HG03439 (cell line): ENCODE measurements around the gene PTPRF.
"Not testable (repeated sequence)": the region's sequence is repeated elsewhere in the genome, so short reads cannot be mapped to it uniquely, and the experiment has no call there.

Experiments used
- ATAC-seq: cut with Tn5 transposase; IDR thresholded peaks from one replicate; pipeline ENCODE4 v1.9.1; 2021; ENCODE audit warnings: mild to moderate bottlenecking, moderate library complexity; ENCODE audit not compliant: unreplicated experiment

Gene PTPRF

DNA sequence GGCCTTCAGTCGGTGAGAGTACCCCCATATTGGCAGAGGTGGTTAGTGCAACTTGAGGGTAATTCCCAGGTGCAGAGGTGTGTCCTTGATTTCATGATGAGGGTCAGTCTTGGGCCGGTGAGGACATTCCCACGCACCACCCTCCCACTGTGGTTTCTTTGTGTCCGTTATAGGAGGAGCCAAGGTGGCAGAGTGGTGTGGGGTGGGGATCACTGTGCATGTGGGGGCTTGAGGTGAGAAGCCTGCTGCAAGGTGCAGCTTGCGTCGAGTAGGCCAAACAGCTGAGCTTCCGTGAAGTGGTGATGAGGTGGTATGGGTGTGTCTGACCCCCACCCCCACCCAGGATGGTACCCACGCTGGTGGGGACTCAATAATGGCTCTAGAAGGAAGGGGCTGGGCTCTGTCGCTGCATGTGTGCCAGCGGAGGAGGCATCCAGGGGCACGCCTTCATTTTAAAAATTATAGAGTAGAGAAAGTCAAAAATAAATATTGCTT is 6.2 kb downstream of the PTPRF start:
- ATAC-seq: no peak

DNA sequence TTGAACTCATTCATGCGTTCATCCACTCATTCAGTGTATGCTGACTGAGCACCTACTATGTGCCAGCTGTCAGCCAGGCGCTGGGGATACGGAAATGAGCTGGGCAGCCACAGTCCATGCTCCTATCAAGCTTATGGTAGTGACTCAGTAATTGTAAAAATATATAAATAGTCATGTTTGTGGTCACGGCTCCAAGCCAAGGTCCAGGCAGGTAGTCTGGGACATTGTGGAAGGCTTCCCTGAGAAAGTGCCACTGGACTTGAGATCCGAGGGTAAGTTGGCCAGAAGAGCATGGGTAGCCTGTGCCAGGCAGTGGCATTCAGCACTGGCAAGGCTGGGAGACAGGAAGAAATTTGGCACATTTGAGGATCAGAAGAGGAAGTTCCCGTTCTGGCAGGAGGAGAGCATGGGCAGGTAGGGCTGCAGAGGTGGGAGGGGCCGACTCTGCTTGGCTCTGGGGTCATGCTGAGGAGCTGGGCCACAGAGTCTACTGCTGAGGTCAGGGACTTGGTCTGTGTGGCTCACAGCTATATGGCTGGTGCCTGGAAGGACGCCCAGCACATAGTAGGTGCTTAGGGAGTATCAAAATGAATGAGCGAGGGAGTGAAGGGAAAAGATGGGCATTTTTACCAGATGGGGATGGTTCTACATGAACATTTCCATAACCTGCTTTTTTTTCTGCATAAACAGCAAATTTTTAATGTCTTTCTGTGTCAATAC is 6.9 kb downstream of the PTPRF start:
- no peak for ATAC-seq

DNA sequence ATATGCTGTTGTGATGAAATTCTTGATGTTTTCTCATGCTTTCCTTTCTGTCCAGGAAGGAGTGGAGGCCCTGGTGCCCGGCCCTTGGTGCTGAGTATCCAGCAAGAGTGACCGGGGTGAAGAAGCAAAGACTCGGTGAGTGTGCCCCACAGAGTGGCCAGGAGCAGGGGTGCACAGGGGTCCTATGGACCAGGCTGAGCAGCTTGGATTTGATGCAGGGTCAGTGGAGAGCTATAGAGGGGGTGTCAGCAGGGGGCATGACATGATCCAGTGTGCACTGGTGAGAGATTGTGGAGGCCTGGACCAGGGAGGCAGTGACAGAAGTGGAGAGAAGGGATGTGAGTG is 7.4 kb downstream of the PTPRF start:
- no peak for ATAC-seq

DNA sequence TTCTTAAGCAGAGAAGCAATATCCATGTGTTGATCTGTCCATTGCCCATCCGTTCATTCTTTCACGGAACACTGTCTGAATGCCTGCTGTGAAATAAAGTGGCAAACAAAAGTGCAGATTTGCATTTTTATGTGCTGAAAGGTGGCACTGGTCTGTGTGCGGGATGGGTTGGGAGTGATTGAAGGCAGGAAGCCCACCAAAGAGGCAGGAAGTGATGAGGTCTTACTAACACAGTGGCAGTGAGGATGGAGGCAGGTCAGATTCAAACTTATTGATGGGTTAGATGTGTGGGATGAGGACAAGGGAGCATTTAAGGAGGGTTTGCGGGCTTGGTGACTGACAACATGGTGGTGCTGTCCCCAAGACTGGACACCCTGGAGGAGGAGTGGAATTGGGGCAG is 8.3 kb downstream of the PTPRF start:
- ATAC-seq: no peak

DNA sequence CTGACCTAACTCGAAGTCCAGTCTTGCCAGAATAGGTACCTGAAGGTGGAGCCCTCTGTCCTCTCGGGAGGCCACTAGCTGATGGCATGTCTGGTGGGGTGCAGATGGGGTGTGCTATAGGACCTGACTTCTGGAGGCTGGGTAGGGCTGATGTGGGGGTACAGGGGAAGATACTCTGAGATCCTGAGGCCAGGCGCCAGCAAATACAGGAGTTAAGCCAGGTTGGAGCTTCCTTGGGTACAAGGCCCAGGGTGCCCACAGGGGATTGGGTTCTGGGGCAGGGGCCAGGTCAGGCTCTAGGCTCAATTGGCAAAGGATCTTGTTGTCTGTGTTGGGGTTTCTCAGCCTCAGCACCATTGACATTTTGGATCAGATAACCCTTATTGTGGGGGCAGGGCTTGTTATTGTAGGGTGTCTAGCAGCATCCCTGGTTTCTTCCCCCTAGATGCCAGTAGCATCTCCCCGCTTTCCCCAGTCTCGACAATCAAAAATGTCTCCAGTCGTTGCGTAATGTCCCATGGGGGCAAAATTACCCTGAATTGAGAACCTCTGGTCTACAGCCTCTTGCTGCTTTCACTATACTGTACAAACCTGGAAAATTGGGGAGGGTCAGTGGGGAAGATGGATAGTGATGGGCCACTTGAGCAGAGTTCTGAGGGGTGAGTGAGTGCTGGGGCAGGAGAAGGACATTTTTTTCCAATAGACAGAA is 9.2 kb downstream of the PTPRF start:
- ATAC-seq: no peak

DNA sequence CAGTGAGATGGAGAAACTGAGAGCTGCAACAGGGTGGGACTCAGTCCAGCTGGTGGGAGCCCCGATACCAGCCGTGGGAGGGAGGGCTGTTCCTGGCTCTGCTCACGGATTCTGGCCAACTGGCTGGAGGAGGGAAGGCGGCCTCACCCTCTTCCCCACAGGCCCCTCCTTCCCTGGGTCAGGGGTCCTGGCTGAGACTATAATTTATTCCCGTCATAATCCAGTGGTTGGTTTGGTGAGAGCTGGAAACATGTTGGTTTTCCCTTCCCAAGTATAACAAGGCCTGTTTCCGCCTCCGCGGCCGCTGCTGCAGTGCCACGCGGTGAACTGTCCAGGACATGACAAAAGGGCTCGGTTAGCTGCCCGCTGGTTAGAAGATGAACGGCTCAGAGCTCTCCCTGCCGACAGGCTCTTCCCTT is 10.0 kb downstream of the PTPRF start:
- no peak for ATAC-seq

DNA sequence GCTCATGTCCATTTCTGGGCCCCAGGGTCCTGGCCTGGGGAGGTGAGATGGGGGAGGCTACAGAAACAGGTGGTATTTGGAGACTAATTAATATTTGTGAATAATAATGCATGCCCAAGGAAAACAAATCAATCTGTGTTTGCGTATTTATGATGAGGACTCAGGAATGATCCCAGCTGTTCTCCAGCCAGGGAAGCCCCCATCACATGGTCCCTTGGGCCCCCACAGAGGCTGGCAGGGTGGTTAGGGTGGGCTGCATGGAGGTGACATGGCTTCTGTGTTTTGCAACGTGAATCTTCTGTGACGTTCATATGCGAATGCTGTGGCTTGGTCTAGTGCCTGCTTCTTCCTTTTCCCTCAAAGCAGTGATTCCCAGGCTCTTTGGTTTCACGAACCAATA is 10.5 kb downstream of the PTPRF start:
- ATAC-seq: no peak

DNA sequence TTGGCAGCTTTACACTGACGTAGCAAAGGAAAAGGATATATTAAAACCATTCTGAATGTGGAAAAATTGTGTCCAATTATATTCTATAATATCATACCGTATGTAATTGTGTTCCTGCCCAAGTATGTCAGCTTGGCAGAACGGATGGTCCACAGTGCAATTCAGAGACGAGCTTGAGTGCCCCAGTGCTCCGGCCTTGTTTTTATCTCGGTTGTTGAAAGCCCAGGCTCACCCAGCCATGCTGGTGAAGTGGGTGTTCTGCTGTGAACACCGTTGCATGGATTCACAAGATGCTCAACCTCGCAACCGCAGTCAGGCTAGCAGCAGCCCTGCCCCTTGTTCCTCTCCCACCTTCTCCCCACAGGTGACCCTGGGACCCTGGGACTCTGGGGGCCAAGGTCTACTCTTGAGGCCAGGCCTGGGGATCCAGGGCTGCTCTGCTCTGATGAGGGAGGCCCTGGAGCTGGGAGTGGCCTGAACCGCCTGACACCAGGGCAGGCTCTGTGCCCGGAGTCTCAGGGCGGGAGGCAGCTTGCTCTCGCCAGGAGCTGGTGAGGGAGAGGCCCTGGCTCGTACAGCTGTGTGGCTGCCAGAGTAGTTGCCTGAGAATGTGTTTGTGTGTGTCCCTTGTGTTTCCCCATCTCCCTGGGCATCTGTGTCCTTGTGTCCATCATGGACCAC is 11.2 kb downstream of the PTPRF start:
- no peak for ATAC-seq

DNA sequence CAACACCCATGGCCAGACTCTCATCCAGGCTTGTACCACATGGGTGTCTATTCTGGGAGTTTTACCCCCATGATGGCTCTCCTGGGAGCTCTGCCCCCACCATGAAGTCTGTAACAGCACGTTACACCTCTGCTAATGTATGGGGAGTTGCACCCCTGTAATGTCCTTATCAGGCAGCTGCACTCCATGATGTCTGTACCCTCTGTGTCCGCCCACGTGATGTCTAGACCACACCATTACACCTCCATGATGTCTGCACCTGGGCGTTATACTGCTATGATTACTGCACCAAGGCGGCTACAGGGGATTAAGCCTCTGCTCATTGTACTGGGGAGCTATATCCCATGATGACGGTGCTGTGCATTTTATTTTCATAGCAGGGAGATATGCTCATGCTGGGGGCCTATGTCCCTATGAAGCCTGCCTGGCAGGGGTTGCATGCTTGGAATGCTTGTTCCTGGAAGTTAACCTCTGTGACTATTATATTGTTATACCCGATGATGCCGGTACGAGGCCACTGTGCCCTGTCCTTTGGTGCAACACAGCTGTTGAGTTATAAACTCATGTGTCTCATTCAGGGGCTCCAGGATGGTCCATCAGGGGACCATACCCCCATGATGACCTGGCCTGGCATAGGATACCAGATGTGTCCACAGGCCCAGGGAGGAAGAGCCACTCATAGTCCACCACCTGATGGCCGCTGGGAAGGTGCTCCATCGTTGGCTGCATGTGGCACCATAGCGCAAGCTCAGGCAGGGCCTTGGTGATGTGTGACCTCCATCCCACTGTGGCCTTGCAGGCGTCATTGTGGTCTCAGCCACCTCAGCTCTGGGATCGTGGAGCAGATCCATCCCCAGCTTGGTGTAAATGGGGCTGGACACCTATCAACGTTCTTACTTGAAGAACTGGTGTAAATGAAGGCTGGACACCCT is 12.1 kb downstream of the PTPRF start:
- no peak for ATAC-seq

DNA sequence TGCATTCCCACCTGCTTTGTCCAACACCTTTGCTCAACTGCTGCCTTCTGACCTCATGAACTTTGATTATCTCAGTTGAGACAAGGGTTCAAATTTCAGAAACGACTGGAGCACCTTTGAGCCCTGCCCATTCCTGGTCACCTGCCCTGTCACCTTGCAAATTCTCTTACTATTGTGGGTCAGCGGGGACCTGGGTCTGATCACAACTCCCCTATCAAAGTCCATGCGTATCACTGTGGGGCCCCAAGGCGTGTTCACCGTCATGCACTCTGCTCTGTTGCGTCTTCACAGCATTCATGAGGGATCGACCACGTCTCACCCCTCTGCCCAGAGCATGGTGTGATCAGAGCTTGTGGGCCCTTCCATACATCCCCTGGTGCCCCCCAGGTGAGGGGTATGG is 12.9 kb downstream of the PTPRF start:
- ATAC-seq: no peak

DNA sequence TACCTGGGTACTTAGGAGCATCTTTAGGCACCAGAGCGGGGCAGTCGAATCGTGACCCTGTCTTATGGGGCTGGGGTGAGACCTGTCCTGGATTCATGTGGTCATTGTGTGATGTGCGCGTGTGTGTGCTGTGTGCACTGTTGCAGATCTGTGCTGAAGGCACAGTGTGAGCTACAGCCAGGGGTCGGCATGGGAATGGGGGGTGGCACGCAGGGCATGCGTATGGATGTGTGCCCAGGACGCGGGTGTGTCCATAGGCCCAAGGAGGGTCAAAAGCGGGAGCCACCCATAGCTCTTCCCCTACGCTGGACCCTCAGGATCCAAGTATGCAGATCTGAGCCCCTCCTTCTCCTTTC is 14.6 kb downstream of the PTPRF start:
- no peak for ATAC-seq

DNA sequence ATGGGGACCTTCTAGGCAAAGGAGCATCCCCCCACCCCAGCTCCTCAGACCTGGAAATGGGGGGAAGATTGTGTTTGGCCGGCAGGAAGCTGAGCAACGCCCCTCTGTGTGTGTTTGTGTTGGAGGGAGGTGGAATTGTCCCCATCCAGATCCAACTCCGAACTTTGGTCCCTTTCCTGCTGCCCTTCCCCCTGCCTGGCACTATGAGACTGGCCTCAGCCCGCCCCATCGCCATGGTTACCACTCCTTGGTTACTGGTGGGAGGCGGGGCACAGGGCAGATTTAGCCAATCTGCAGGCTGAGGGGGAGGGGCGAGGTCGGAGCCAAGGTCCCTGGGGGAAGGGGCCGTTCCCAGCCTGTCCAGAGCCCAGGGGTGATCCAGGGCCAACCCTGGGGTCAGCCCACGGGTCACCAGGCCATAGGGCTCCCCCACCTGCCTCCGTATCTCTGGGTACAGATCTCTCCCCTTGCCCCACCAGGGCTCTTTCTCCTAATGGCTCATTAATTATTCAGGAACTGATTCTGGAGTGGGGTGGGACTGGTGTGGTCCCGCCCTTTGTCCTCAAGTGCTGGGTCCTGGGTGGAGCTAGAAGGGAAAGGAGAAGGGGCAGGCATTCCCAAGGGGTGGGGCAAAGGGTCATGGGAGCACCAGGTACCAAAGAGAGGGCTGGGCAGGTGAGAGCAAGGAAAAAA is 15.2 kb downstream of the PTPRF start:
- ATAC-seq: no peak

DNA sequence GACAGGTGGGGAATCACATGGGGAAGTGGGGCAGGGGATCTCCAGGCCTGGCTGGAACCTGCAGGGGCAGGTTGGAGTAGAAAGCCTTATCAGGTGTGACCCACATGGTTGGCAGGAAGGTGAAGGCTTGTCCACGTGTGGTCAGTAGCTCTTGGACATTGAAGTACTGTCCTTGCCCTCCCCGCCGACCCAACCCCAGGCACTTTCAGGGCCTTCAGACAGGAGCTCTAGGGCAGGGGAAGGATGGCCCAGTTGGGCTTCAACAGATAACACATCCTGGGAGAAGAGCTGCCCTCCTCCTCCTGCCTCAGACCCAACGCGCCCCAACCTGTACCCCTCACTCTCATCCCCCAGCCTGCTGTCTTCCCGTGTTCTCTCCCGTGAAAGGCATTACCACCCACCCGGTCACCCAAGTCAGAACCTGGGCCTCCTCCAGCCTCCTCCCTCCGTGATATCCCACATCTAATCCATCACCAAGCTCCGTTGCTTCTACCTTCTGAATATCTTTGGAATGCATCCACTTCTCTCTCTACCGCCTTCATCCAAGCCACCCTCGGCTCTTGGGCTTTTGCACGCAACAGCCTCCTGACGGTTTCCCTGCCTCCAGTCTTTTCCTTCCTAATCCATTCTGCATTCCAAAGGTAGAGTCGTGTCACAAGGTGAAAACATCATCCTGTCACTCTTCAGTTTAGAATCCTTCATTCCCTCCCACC is 15.9 kb downstream of the PTPRF start:
- ATAC-seq: no peak

DNA sequence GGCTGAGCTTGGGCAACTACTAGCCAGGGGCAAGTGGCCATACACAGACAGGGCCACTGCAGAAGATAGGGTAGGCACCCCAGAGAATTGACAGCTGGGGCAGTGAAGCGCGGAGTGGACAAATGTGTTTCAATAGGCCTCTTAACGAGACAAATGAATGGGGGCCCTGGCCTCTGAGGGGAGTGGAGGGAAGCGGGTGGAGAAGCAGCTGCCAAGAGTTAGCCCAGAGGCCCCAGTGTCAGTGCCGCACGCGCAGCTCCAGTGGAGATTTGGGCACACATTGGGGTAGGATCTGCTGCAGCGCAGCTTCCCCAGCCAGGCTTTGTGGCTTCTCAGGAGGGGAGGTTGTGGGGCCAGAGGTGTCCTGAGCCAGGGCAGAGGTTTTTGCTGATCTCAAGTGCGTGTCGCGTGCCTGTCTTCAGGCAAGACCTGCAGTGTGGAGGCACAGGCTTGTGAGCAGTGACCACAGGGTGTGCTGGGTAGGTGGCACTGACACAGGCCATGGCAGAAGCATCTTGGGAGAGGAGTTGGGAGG is 16.9 kb downstream of the PTPRF start:
- no peak for ATAC-seq

DNA sequence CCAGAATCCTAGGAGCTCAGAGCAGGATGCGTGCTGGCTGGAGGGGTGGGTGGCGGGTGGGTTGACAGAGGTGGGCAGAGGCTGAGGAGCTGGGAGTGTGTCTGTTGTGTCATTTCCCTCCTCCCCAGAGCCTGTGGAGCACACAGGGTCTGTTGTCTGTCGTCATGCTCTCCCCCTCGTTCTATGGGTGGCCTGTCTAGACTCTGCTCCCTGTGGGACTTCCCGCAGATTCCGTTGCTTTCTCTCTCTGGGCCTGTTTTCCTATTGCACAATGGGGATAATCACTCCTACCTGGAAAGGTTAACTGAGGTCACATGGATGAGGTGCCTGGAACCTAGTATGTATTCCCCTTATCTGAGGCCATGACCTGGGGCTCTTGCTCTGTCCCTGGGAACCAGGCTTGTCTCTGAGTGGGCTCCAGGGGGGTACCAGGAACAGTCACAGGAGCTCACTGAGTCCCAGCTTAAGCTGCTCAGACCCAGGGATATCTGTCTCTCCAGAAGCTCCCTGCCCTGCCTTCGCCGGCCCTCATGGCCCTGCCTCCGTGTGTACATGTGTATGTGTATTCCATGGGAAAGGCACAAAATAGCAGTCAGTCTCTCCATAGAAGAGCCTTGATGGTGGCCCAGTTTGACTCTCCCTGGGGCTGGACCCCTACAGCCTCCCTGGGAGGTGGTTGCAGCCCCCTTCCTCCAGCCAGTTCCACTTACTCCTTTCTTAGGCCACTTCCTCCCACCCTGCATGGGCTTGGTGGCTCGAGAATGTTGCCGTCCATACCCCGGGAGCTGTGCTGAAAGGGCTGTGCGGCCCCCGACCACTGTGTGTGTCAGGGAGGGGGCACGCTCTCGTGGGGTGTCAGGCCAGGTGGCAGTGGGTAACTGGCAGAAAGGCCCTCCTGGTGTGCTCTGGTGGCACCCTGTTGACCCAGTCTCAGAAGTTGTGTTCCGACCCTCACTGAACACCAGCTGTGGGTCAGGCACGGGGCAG is 17.9 kb downstream of the PTPRF start:
- ATAC-seq: no peak

DNA sequence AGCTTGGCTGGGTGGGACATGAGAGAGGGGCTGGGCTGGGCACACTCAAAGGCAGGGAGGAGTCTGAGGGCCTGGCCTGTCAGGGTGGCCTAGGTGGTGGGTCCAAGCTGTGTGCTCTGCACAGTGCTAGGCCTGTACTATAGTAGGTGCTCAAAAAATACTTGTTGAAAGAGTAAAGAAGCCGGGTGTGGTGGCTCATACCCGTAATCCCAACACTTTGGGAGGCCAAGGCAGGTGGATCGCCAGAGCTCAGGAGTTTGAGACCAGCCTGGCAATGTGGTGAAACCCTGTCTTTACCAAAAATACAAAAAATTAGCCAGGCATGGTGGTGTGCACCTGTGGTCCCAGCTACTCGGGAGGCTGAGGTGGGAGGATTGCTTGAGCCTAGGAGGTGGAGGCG is 18.7 kb downstream of the PTPRF start:
- not testable (repeated sequence) for ATAC-seq

DNA sequence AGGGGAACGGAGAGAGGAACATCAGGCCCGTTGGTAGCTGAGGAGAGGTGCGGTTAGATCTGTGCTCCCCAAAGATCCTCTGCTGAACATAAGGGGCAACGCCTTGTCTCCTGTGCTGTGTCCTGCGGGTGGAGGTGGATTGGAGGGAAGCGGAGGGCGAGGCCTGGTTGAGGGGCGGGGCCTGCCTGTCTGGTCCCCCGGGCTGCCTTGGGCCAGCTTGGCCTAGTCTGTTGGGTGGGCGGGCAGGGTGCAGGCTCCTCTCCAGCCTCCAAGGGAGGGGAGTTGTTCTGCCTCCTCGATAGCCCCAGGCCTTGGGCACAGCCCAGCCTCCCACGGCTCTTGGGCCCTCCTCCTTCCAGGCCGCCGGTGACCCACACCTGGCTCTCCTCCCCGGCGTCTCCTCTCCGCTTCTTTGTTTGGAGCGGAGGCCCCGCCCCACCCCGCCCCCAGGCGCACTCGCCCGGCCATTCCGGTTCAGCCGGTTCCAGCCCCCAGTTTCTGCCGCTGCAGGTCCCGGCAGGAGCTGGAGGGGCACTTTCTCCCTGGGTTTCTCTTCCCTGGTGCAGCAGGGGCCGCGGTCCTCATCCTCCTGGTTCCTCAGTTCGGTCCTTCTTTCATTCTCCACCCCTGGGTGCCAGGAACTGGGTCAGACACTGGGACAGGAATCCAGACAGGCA is 19.4 kb downstream of the PTPRF start:
- ATAC-seq: no peak
